ENCODE measurements around the gene ID3.

DNA sequence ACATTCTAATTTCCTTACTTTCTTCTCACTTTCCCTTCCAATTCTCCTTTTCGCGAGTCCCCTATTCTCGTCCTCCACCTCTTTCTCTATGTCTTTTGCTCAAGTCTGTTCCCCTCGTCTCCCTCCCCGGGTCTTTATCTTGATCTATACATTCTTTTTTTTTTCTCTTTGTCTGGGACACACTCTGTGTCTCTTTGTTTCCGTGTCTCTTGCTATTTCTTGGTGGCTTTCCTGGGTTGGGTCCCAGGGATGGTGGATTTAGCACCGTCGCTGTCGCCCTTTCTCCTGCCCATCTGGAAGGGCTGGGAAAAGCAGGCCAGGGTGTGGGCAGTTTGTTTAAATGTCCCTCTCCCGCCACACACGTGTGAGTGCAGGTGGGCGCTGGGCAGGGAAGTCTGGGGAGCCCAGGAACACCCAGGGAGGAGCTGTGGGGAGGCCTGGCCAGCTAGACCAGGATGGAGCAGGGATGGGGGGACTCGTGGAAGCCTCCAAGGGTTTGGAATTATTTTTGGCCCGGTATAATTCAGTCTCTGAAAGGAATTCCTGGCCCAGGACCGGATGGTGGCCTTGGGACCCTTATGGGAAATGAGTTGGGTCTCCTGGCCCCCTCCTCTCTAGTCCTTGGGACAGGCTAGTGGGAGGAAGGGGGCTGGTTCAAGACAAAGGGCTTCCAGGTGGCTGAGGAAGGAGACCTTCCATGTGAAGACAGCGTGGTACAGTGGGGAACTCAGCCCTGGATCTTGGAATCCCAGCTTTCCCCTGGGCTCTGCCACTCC is 9.5 kb upstream of the ID3 start:
- TF ChIP-seq POLR2AphosphoS5 (IDR thresholded peaks at IDR 0.05; ENCODE audit: low read depth, low read length) = no peak
- TF ChIP-seq, protein P1, sequence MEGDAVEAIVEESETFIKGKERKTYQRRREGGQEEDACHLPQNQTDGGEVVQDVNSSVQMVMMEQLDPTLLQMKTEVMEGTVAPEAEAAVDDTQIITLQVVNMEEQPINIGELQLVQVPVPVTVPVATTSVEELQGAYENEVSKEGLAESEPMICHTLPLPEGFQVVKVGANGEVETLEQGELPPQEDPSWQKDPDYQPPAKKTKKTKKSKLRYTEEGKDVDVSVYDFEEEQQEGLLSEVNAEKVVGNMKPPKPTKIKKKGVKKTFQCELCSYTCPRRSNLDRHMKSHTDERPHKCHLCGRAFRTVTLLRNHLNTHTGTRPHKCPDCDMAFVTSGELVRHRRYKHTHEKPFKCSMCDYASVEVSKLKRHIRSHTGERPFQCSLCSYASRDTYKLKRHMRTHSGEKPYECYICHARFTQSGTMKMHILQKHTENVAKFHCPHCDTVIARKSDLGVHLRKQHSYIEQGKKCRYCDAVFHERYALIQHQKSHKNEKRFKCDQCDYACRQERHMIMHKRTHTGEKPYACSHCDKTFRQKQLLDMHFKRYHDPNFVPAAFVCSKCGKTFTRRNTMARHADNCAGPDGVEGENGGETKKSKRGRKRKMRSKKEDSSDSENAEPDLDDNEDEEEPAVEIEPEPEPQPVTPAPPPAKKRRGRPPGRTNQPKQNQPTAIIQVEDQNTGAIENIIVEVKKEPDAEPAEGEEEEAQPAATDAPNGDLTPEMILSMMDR (IDR thresholded peaks at IDR 0.05) = no peak
- TF ChIP-seq MEF2A (IDR thresholded peaks at IDR 0.05; ENCODE audit: borderline replicate concordance, low read depth) = no peak
- TF ChIP-seq, protein P2, sequence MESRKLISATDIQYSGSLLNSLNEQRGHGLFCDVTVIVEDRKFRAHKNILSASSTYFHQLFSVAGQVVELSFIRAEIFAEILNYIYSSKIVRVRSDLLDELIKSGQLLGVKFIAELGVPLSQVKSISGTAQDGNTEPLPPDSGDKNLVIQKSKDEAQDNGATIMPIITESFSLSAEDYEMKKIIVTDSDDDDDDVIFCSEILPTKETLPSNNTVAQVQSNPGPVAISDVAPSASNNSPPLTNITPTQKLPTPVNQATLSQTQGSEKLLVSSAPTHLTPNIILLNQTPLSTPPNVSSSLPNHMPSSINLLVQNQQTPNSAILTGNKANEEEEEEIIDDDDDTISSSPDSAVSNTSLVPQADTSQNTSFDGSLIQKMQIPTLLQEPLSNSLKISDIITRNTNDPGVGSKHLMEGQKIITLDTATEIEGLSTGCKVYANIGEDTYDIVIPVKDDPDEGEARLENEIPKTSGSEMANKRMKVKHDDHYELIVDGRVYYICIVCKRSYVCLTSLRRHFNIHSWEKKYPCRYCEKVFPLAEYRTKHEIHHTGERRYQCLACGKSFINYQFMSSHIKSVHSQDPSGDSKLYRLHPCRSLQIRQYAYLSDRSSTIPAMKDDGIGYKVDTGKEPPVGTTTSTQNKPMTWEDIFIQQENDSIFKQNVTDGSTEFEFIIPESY (IDR thresholded peaks at IDR 0.05; ENCODE audit: borderline replicate concordance, low read depth) = no peak
- no peak for TF ChIP-seq FOXJ3 (CRISPR knock-in tag; IDR thresholded peaks at IDR 0.05)
- no peak for TF ChIP-seq EZH2phosphoT487 (IDR thresholded peaks at IDR 0.05; ENCODE audit: borderline replicate concordance, low read depth)
- TF ChIP-seq YY1 (IDR thresholded peaks at IDR 0.05; ENCODE audit: low read depth) = no peak
- TF ChIP-seq TAF1 (IDR thresholded peaks at IDR 0.05; ENCODE audit: borderline replicate concordance, low read depth, low read length) = no peak
- TF ChIP-seq, protein P3, sequence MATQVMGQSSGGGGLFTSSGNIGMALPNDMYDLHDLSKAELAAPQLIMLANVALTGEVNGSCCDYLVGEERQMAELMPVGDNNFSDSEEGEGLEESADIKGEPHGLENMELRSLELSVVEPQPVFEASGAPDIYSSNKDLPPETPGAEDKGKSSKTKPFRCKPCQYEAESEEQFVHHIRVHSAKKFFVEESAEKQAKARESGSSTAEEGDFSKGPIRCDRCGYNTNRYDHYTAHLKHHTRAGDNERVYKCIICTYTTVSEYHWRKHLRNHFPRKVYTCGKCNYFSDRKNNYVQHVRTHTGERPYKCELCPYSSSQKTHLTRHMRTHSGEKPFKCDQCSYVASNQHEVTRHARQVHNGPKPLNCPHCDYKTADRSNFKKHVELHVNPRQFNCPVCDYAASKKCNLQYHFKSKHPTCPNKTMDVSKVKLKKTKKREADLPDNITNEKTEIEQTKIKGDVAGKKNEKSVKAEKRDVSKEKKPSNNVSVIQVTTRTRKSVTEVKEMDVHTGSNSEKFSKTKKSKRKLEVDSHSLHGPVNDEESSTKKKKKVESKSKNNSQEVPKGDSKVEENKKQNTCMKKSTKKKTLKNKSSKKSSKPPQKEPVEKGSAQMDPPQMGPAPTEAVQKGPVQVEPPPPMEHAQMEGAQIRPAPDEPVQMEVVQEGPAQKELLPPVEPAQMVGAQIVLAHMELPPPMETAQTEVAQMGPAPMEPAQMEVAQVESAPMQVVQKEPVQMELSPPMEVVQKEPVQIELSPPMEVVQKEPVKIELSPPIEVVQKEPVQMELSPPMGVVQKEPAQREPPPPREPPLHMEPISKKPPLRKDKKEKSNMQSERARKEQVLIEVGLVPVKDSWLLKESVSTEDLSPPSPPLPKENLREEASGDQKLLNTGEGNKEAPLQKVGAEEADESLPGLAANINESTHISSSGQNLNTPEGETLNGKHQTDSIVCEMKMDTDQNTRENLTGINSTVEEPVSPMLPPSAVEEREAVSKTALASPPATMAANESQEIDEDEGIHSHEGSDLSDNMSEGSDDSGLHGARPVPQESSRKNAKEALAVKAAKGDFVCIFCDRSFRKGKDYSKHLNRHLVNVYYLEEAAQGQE (IDR thresholded peaks at IDR 0.05; ENCODE audit: low read depth, low read length) = no peak
- TF ChIP-seq CHD2 (IDR thresholded peaks at IDR 0.05; ENCODE audit: low read length, partially characterized antibody) = no peak
- TF ChIP-seq, protein P4, sequence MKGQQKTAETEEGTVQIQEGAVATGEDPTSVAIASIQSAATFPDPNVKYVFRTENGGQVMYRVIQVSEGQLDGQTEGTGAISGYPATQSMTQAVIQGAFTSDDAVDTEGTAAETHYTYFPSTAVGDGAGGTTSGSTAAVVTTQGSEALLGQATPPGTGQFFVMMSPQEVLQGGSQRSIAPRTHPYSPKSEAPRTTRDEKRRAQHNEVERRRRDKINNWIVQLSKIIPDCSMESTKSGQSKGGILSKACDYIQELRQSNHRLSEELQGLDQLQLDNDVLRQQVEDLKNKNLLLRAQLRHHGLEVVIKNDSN (IDR thresholded peaks at IDR 0.05; ENCODE audit: borderline replicate concordance, low read depth) = no peak
- TF ChIP-seq NRF1 (IDR thresholded peaks at IDR 0.05; ENCODE audit: low read depth, low read length) = no peak
- TF ChIP-seq, protein P5, sequence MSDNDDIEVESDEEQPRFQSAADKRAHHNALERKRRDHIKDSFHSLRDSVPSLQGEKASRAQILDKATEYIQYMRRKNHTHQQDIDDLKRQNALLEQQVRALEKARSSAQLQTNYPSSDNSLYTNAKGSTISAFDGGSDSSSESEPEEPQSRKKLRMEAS (IDR thresholded peaks at IDR 0.05; ENCODE audit: low read depth) = no peak
- no peak for TF ChIP-seq FOXM1 (IDR thresholded peaks at IDR 0.05; ENCODE audit: low read depth)
